ENCODE data around the gene METTL15. TPM values are rescaled to one million over a fixed set of nuclear protein-coding genes. Genes with fewer than 3 reads are reported as not detected.
"Not testable (repeated sequence)": the region's sequence is repeated elsewhere in the genome, so short reads cannot be mapped to it uniquely, and the experiment has no call there.

Gene METTL15
- total and polyA plus RNA-seq, 2 experiments from 2014 or later = 9.3 to 23.2 TPM

GRCh38 chr11:28274216-28274615, 166.0 kb downstream of the METTL15 start:
- H4K20me1 ChIP-seq (ENCODE audit: insufficient read depth, poor library complexity, severe bottlenecking) = no peaks in the 10 kb centered on the region
- no peak overlapping the region for H3K27ac ChIP-seq

GRCh38 chr11:28284196-28284595, 176.0 kb downstream of the METTL15 start:
- Histone ChIP-seq H3K4me2 (no peak overlapping the region), H3K9me3 (ENCODE audit: low read depth) (no peaks in the 10 kb centered on the region), H3K4me3 (no peak overlapping the region), H3K36me3 (replicated peaks; ENCODE audit: insufficient read depth, low read depth) (no peaks in the 10 kb centered on the region), H4K20me1 (ENCODE audit: insufficient read depth, poor library complexity, severe bottlenecking) (no peaks in the 10 kb centered on the region), H2AFZ (no peak overlapping the region), H3K9me2 (replicated peaks; ENCODE audit: insufficient read depth) (no peaks in the 10 kb centered on the region), H3K4me1 (ENCODE audit: insufficient read depth) (no peaks in the 10 kb centered on the region), H3K27me3 (no peaks in the 10 kb centered on the region), H3K27ac (no peak overlapping the region), H3K79me2 (no peaks in the 10 kb centered on the region)
- TF ChIP-seq EZH2phosphoT487 (IDR thresholded peaks at IDR 0.05; ENCODE audit: low read depth, severe bottlenecking, unreplicated experiment) = no peak
- no peak for TF ChIP-seq EZH2 (IDR thresholded peaks at IDR 0.05; ENCODE audit: borderline replicate concordance)
- DNase-seq (ENCODE audit: low spot score) = no peak
- 78% methylated on average over 1 of the region's 1 CpG for WGBS (ENCODE audit: low lambda C conversion rate, missing lambda C conversion rate)

More at GRCh38 chr11:28274216-28274615, 166.0 kb downstream of the METTL15 start:
- H3K9me3 ChIP-seq (ENCODE audit: low read depth) = no peaks in the 10 kb centered on the region
- H3K4me3 ChIP-seq = no peak overlapping the region
- H3K36me3 ChIP-seq (replicated peaks; ENCODE audit: insufficient read depth, low read depth) = no peaks in the 10 kb centered on the region
- no peaks in the 10 kb centered on the region for H3K79me2 ChIP-seq
- H3K27me3 ChIP-seq = no peaks in the 10 kb centered on the region
- no peak overlapping the region for H2AFZ ChIP-seq
- H3K4me2 ChIP-seq = no peak overlapping the region
- no peaks in the 10 kb centered on the region for H3K9me2 ChIP-seq (replicated peaks; ENCODE audit: insufficient read depth)
- no peak for DNase-seq (ENCODE audit: low spot score)
- no peaks in the 10 kb centered on the region for H3K4me1 ChIP-seq (ENCODE audit: insufficient read depth)
- no peak for TF ChIP-seq EZH2phosphoT487 (IDR thresholded peaks at IDR 0.05; ENCODE audit: low read depth, severe bottlenecking, unreplicated experiment)
- TF ChIP-seq EZH2 (IDR thresholded peaks at IDR 0.05; ENCODE audit: borderline replicate concordance) = no peak
- no peak for TF ChIP-seq CTCF (IDR thresholded peaks at IDR 0.05; ENCODE audit: poor library complexity)

- WGBS (ENCODE audit: low lambda C conversion rate, missing lambda C conversion rate) = 97% methylated on average over 1 of the region's 1 CpG
- Histone ChIP-seq H3K27me3 (no peaks in the 10 kb centered on the region), H3K9me3 (ENCODE audit: low read depth) (no peaks in the 10 kb centered on the region), H3K4me3 (no peak overlapping the region), H3K4me1 (ENCODE audit: insufficient read depth) (no peaks in the 10 kb centered on the region), H3K4me2 (no peak overlapping the region), H2AFZ (no peak overlapping the region), H3K36me3 (replicated peaks; ENCODE audit: insufficient read depth, low read depth) (no peaks in the 10 kb centered on the region), H3K27ac (no peak overlapping the region), H3K9me2 (replicated peaks; ENCODE audit: insufficient read depth) (no peaks in the 10 kb centered on the region), H3K79me2 (no peaks in the 10 kb centered on the region), H4K20me1 (ENCODE audit: insufficient read depth, poor library complexity, severe bottlenecking) (no peaks in the 10 kb centered on the region)
- DNase-seq (ENCODE audit: low spot score) = no peak
- TF ChIP-seq EZH2 (IDR thresholded peaks at IDR 0.05; ENCODE audit: borderline replicate concordance) (no peak), CTCF (IDR thresholded peaks at IDR 0.05; ENCODE audit: poor library complexity) (no peak), EZH2phosphoT487 (IDR thresholded peaks at IDR 0.05; ENCODE audit: low read depth, severe bottlenecking, unreplicated experiment) (no peak)
Measured at GRCh38 chr11:28289444-28289843, 181.3 kb downstream of the METTL15 start.

- not testable (repeated sequence) for H4K20me1 ChIP-seq (ENCODE audit: insufficient read depth, poor library complexity, severe bottlenecking); H3K79me2 ChIP-seq; H3K9me3 ChIP-seq (ENCODE audit: low read depth); DNase-seq (ENCODE audit: low spot score); H2AFZ ChIP-seq; H3K4me3 ChIP-seq; H3K36me3 ChIP-seq (replicated peaks; ENCODE audit: insufficient read depth, low read depth); H3K4me2 ChIP-seq; H3K27me3 ChIP-seq; H3K27ac ChIP-seq; H3K9me2 ChIP-seq (replicated peaks; ENCODE audit: insufficient read depth); H3K4me1 ChIP-seq (ENCODE audit: insufficient read depth)
- WGBS (ENCODE audit: low lambda C conversion rate, missing lambda C conversion rate) = 94% methylated on average over 7 of the region's 7 CpGs
Measured at GRCh38 chr11:28290995-28291394, 182.8 kb downstream of the METTL15 start.

All from hepatocyte (in vitro differentiated cells).